HepG2 (cell line): Measurements from ENCODE around the gene IQCK. TPM values are rescaled to one million over a fixed set of nuclear protein-coding genes. Genes with fewer than 3 reads are reported as not detected.

ENCODE experiments used
- HNRNPUL1 ChIP-seq: fragments of 200-400 bp; formaldehyde crosslinking; IDR thresholded peaks from 2 replicates; pipeline ENCODE4 v1.6.1; 2017; ENCODE audit warnings: low read depth, mild to moderate bottlenecking, low read length, moderate library complexity
- KLF6 ChIP-seq: IDR thresholded peaks from 2 replicates; pipeline ENCODE4 v1.8.0; 2016; ENCODE audit warnings: missing biosample characterization, missing genetic modification reagents
- MYC ChIP-seq: sonication (generic); formaldehyde crosslinking; IDR thresholded peaks from 2 replicates; pipeline ENCODE4 v1.9.0; 2021; ENCODE audit warnings: missing genetic modification reagents, borderline replicate concordance
- NPAS2 ChIP-seq: sonication (generic); formaldehyde crosslinking; IDR thresholded peaks from 2 replicates; pipeline ENCODE4 v1.8.0; 2022; ENCODE audit warnings: mild to moderate bottlenecking, missing genetic modification reagents, borderline replicate concordance
- RFXAP ChIP-seq: sonication (generic); formaldehyde crosslinking; IDR thresholded peaks from 2 replicates; pipeline ENCODE4 v1.4.0; 2020; ENCODE audit warnings: missing genetic modification reagents, borderline replicate concordance
- SAP130 ChIP-seq: IDR thresholded peaks from 2 replicates; pipeline ENCODE4 v1.6.1; 2016; ENCODE audit warnings: low read depth
- STAT6 ChIP-seq: sonication (generic); formaldehyde crosslinking; IDR thresholded peaks from 2 replicates; pipeline ENCODE4 v1.4.0; 2020; ENCODE audit warnings: missing genetic modification reagents, mild to moderate bottlenecking, borderline replicate concordance
- TEF ChIP-seq: sonication (generic); formaldehyde crosslinking; IDR thresholded peaks from 2 replicates; pipeline ENCODE4 v1.5.0; 2020; ENCODE audit warnings: missing genetic modification reagents
- ZKSCAN8 ChIP-seq: IDR thresholded peaks from 2 replicates; pipeline ENCODE4 v1.6.1; 2016; ENCODE audit warnings: borderline replicate concordance, missing genetic modification reagents, missing compliant biosample characterization
- ZNF121 ChIP-seq: sonication (generic); formaldehyde crosslinking; IDR thresholded peaks from 2 replicates; pipeline ENCODE4 v1.5.0; 2020; ENCODE audit warnings: mild to moderate bottlenecking, missing genetic modification reagents
- ZNF17 ChIP-seq: sonication (generic); formaldehyde crosslinking; IDR thresholded peaks from 2 replicates; pipeline ENCODE4 v1.5.0; 2020; ENCODE audit warnings: mild to moderate bottlenecking, missing genetic modification reagents
- ZNF280D ChIP-seq: sonication (generic); formaldehyde crosslinking; IDR thresholded peaks from 2 replicates; pipeline ENCODE4 v1.5.1; 2020; ENCODE audit warnings: mild to moderate bottlenecking, missing genetic modification reagents
- ZNF367 ChIP-seq: sonication (generic); formaldehyde crosslinking; IDR thresholded peaks from 2 replicates; pipeline ENCODE4 v1.4.0; 2020; ENCODE audit warnings: missing genetic modification reagents, borderline replicate concordance
- ZNF615 ChIP-seq: sonication (generic); formaldehyde crosslinking; IDR thresholded peaks from 2 replicates; pipeline ENCODE4 v1.5.0; 2020; ENCODE audit warnings: mild to moderate bottlenecking, missing genetic modification reagents, borderline replicate concordance
- ZNF766 ChIP-seq: sonication (generic); formaldehyde crosslinking; IDR thresholded peaks from 2 replicates; pipeline ENCODE4 v1.5.0; 2020; ENCODE audit warnings: missing genetic modification reagents, borderline replicate concordance
- ZNF772 ChIP-seq: sonication (generic); formaldehyde crosslinking; IDR thresholded peaks from 2 replicates; pipeline ENCODE4 v1.5.0; 2020; ENCODE audit warnings: mild to moderate bottlenecking, missing genetic modification reagents
- ZSCAN5A ChIP-seq: sonication (generic); formaldehyde crosslinking; IDR thresholded peaks from 2 replicates; pipeline ENCODE4 v1.8.0; 2022; ENCODE audit warnings: mild to moderate bottlenecking, missing genetic modification reagents, borderline replicate concordance
- polyA plus RNA-seq, 8 experiments: library from polyadenylated mRNA; depleted of rRNA in 3 of 8; stranded (reverse) in 7 of 8; unstranded in 1 of 8; fragments of >200 nt; fragmentation: Illumina TruSeq in 4 of 8; extraction: Trizol in 4 of 8; gene quantifications; 2 replicates each; pipeline versions ENCODE4 v1.2.1 to v1.2.3, GENCODE V29; 2011 to 2016; ENCODE audit warnings: low read depth in 4 of 8, missing spikeins in 1 of 8, mixed read lengths in 1 of 8; ENCODE audit not compliant: insufficient read depth in 1 of 8
- total RNA-seq, 5 experiments: library from RNA; depleted of rRNA; stranded (reverse); fragments of >200 nt; fragmentation: Illumina TruSeq; extraction: Trizol; gene quantifications; 2 replicates each; pipeline ENCODE4 v1.2.3, GENCODE V29; 2016; ENCODE audit warnings: low read depth in 1 of 5
- TF ChIP-seq, protein P1 (sequence below): sonication (generic); formaldehyde crosslinking; IDR thresholded peaks from 2 replicates; pipeline ENCODE4 v1.4.0; 2020; ENCODE audit warnings: missing genetic modification reagents, borderline replicate concordance

Gene IQCK
- total and polyA plus RNA-seq, 2 of the 13 experiments (the other 11 are each of a cell fraction or from before 2014, with no cell fraction given) = 5.1 to 7.3 TPM

DNA sequence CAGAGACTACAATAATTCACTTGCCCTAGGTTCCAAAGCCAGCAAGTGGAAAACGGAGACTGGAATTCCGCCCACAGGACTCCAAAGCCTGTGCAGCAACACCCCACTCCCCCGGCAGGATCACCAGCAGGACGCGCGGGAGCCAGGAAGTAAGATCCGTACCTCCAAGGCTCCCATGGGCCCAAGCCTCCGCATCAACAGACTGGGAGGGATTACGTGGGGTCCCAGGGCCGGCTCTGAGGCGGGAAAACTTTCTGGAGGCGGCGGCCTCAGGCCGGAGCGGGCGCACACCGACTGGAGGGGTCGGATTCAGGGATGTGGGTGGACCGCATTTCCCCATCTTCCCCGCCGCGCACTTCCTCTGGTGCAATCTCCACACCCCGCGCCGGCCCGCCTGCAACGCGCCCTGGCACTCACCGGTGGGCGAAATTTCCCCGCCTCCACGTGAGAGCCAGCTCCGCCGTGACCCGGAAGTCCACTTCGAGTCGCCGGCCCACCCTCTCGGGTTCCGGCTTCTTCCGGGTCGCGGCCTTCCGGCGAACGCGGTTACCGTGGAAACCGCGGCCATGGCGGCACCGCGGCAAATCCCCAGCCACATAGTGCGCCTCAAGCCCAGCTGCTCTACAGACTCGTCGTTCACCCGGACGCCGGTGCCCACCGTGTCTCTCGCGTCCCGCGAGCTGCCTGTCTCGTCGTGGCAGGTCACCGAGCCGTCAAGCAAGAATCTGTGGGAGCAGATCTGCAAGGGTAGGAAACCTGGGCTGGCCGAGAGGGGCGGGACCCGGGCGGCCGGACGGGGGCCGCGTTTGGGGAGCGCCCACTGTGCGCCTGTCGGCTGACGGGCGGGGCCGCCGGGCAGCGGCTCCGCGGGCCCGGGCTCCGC is at the start of gene IQCK, which contains the start of gene KNOP1 (continued):
- peak; percentile 86 for TF ChIP-seq RFXAP
- TF ChIP-seq HNRNPUL1 = no peak
- TF ChIP-seq ZKSCAN8 (CRISPR knock-in tag) = peak; percentile 49; the same call in 1 of the 2 replicates
- TF ChIP-seq TEF (CRISPR knock-in tag) = peak; percentile 10; the same call in 1 of the 2 replicates
- peak; percentile 92; the same call in 1 of the 2 replicates for TF ChIP-seq ZNF772 (CRISPR knock-in tag)
- TF ChIP-seq ZSCAN5A (CRISPR knock-in tag) = peak; percentile 78; the same call in 1 of the 2 replicates
- no peak for TF ChIP-seq ZNF17 (CRISPR knock-in tag)
- TF ChIP-seq ZNF121 (CRISPR knock-in tag) = no peak; the same call in 1 of the 2 replicates
- TF ChIP-seq ZNF367 (CRISPR knock-in tag) = no peak
- TF ChIP-seq, protein P1, sequence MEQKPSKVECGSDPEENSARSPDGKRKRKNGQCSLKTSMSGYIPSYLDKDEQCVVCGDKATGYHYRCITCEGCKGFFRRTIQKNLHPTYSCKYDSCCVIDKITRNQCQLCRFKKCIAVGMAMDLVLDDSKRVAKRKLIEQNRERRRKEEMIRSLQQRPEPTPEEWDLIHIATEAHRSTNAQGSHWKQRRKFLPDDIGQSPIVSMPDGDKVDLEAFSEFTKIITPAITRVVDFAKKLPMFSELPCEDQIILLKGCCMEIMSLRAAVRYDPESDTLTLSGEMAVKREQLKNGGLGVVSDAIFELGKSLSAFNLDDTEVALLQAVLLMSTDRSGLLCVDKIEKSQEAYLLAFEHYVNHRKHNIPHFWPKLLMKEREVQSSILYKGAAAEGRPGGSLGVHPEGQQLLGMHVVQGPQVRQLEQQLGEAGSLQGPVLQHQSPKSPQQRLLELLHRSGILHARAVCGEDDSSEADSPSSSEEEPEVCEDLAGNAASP (CRISPR knock-in tag) = no peak; the same call in 1 of the 2 replicates
- TF ChIP-seq STAT6 (CRISPR knock-in tag) = peak; percentile 89; the same call in 1 of the 2 replicates
- TF ChIP-seq SAP130 (CRISPR knock-in tag) = peak; percentile 100
- TF ChIP-seq MYC (CRISPR knock-in tag) = peak; percentile 100
- no peak for TF ChIP-seq ZNF280D (CRISPR knock-in tag)
- peak; percentile 12; the same call in 1 of the 2 replicates for TF ChIP-seq ZNF766 (CRISPR knock-in tag)
- TF ChIP-seq NPAS2 = no peak
- TF ChIP-seq ZNF615 (CRISPR knock-in tag) = no peak
- peak; percentile 90 for TF ChIP-seq KLF6 (CRISPR knock-in tag)
